Smooth muscle cell of the brain vasculature (primary cell): ENCODE data around the gene INCENP.

Source experiments
- DNase-seq: peaks from one replicate; pipeline ENCODE4 v3.0.0-alpha.2; 2012; ENCODE audit warnings: low read depth, low spot score

The INCENP gene

GRCh38 chr11:62124186-62125113 is 639 bp downstream of the INCENP start:
- DNase-seq, result no peak

GRCh38 chr11:62125316-62125715 is 1.5 kb downstream of the INCENP start:
- DNase-seq, result no peak

GRCh38 chr11:62125881-62126280 is 2.1 kb downstream of the INCENP start:
- no peak for DNase-seq

GRCh38 chr11:62127426-62127825 is 3.6 kb downstream of the INCENP start:
- no peak for DNase-seq

- DNase-seq, result no peak
Observed at GRCh38 chr11:62127941-62128770, 4.3 kb downstream of the INCENP start.

- DNase-seq, result no peak
Observed at GRCh38 chr11:62128835-62129234, 5.0 kb downstream of the INCENP start.

- no peak for DNase-seq
Observed at GRCh38 chr11:62129590-62130282, 5.9 kb downstream of the INCENP start.

- no peak for DNase-seq
Observed at GRCh38 chr11:62130283-62131169, 6.7 kb downstream of the INCENP start.

- DNase-seq, result no peak
Observed at GRCh38 chr11:62131170-62131464, 7.3 kb downstream of the INCENP start.

GRCh38 chr11:62132191-62132590 is 8.4 kb downstream of the INCENP start:
- DNase-seq, result no peak

GRCh38 chr11:62132689-62133293 is 9.0 kb downstream of the INCENP start:
- no peak for DNase-seq

GRCh38 chr11:62133328-62134065 is 9.7 kb downstream of the INCENP start:
- DNase-seq, result no peak

- peak; percentile 50 for DNase-seq
Observed at GRCh38 chr11:62137276-62137861, 13.6 kb downstream of the INCENP start.

- no peak for DNase-seq
Observed at GRCh38 chr11:62137881-62138629, 14.2 kb downstream of the INCENP start.

- DNase-seq, result no peak
Observed at GRCh38 chr11:62138630-62139425, 15.0 kb downstream of the INCENP start.

GRCh38 chr11:62139526-62140303 is 15.9 kb downstream of the INCENP start:
- no peak for DNase-seq
